ENCODE measurements around the gene RANBP17.

RANBP17 gene

GRCh38 chr5:171337210-171337569 is 475.4 kb downstream of the RANBP17 start:
- POLR2A ChIA-PET, result no interaction called here
- CTCF ChIA-PET, result interaction anchor here (0.7 to 4.4 kb wide), 11 partner anchors 10 to 1114 kb away, joined by 3 to 63 read pairs (median 4); no protein-coding TSS in a partner anchor

GRCh38 chr5:171340042-171340441 is 478.2 kb downstream of the RANBP17 start:
- no peak overlapping the region for H3K27ac ChIP-seq (ENCODE audit: extremely low read depth, low read depth, low read length)
- ChIA-PET POLR2A (no interaction called here), CTCF (interaction anchor here (0.6 to 6.5 kb wide), 10 partner anchors 12 to 702 kb away, joined by 3 to 101 read pairs (median 4); no protein-coding TSS in a partner anchor)
- no peaks in the 10 kb centered on the region for H3K9me3 ChIP-seq (ENCODE audit: control insufficient read depth, insufficient read depth, low read depth, low read length)
- no peak overlapping the region for H3K4me3 ChIP-seq (ENCODE audit: low read depth, low read length)
- no peak for TF ChIP-seq ZNF776 (tag by site-specific recombination; IDR thresholded peaks at IDR 0.05; ENCODE audit: borderline replicate concordance)
- peak; percentile 40; the same call in 1 of the 2 replicates for TF ChIP-seq PRDM6 (tag by site-specific recombination; IDR thresholded peaks at IDR 0.05)
- no peaks in the 10 kb centered on the region for H3K4me1 ChIP-seq (ENCODE audit: control insufficient read depth, insufficient read depth, low read length)
- no peaks in the 10 kb centered on the region for H3K36me3 ChIP-seq (ENCODE audit: control insufficient read depth in 2 of 2, insufficient read depth in 1 of 2, low read length in 2 of 2)

More at GRCh38 chr5:171337210-171337569, 475.4 kb downstream of the RANBP17 start:
- no peaks in the 10 kb centered on the region for H3K4me1 ChIP-seq (ENCODE audit: control insufficient read depth, insufficient read depth, low read length)
- peak overlapping the region; percentile 43 for H3K4me3 ChIP-seq (ENCODE audit: low read depth, low read length)
- TF ChIP-seq ZBTB17 (tag by site-specific recombination; IDR thresholded peaks at IDR 0.05), result no peak
- no peak for TF ChIP-seq ZNF510 (tag by site-specific recombination; IDR thresholded peaks at IDR 0.05; ENCODE audit: insufficient replicate concordance)
- no peak for TF ChIP-seq ZBTB11 (tag by site-specific recombination; conservative IDR thresholded peaks at IDR 0.05; ENCODE audit: low read depth)
- H3K9me3 ChIP-seq (ENCODE audit: control insufficient read depth, insufficient read depth, low read depth, low read length), result no peaks in the 10 kb centered on the region
- H3K36me3 ChIP-seq (ENCODE audit: control insufficient read depth in 2 of 2, insufficient read depth in 1 of 2, low read length in 2 of 2), result no peaks in the 10 kb centered on the region
- H3K27ac ChIP-seq (ENCODE audit: extremely low read depth, low read depth, low read length), result no peak overlapping the region

- ChIA-PET POLR2A (interaction anchor here (0.7 kb wide), 1 partner anchor 150 kb away, joined by 5 read pairs; no protein-coding TSS in a partner anchor), CTCF (interaction anchor here (0.7 to 6.5 kb wide), 7 partner anchors 12 to 702 kb away, joined by 3 to 101 read pairs (median 6); no protein-coding TSS in a partner anchor)
- Histone ChIP-seq H3K9me3 (ENCODE audit: control insufficient read depth, insufficient read depth, low read depth, low read length) (no peaks in the 10 kb centered on the region), H3K4me3 (ENCODE audit: low read depth, low read length) (no peak overlapping the region), H3K4me1 (ENCODE audit: control insufficient read depth, insufficient read depth, low read length) (no peaks in the 10 kb centered on the region), H3K36me3 (ENCODE audit: control insufficient read depth in 2 of 2, insufficient read depth in 1 of 2, low read length in 2 of 2) (no peaks in the 10 kb centered on the region), H3K27ac (ENCODE audit: extremely low read depth, low read depth, low read length) (no peak overlapping the region)
- TF ChIP-seq ZNF248 (tag by site-specific recombination; IDR thresholded peaks at IDR 0.05) (no peak), TCF7L2 (IDR thresholded peaks at IDR 0.05; ENCODE audit: borderline replicate concordance, low read depth, low read length) (peak; percentile 34; the same call in 1 of the 2 replicates), ZNF747 (tag by site-specific recombination; IDR thresholded peaks at IDR 0.05) (no peak), ZNF169 (tag by site-specific recombination; IDR thresholded peaks at IDR 0.05) (no peak), ZNF223 (tag by site-specific recombination; IDR thresholded peaks at IDR 0.05) (no peak), ZNF658 (tag by site-specific recombination; IDR thresholded peaks at IDR 0.05) (no peak), KLF8 (tag by site-specific recombination; IDR thresholded peaks at IDR 0.05) (no peak), ZNF488 (tag by site-specific recombination; IDR thresholded peaks at IDR 0.05) (no peak), ZNF692 (tag by site-specific recombination; IDR thresholded peaks at IDR 0.05) (peak; percentile 63; the same call in 1 of the 2 replicates), ZNF521 (tag by site-specific recombination; IDR thresholded peaks at IDR 0.05) (no peak), ZNF155 (tag by site-specific recombination; IDR thresholded peaks at IDR 0.05) (no peak)
Observed at GRCh38 chr5:171340491-171340890, 478.7 kb downstream of the RANBP17 start.
